MM.1S (cell line): ENCODE data around the gene CACNA2D1.

Experiments
- DNase-seq: peaks from one replicate; pipeline ENCODE4 v3.0.0-alpha.2; 2015
- H2AFZ ChIP-seq: fragments of 300-600 bp; sonication (generic); 2 replicates; pipeline ENCODE4 v1.6.0; 2016; ENCODE audit warnings: antibody characterized with exemption, low read length
- H3F3A ChIP-seq: fragments of 300-600 bp; sonication (generic); 2 replicates; pipeline ENCODE4 v1.6.1; 2016; ENCODE audit warnings: mild to moderate bottlenecking, antibody characterized with exemption, low read length, moderate library complexity, mixed read lengths; ENCODE audit not compliant: insufficient read depth
- H3K27ac ChIP-seq: fragments of 300-600 bp; sonication (generic); 2 replicates; pipeline ENCODE4 v1.5.1; 2016; ENCODE audit warnings: mild to moderate bottlenecking, low read length
- H3K27me3 ChIP-seq: fragments of 300-600 bp; sonication (generic); replicated peaks from 2 replicates; pipeline ENCODE4 v1.6.0; 2016; ENCODE audit warnings: low read length; ENCODE audit not compliant: insufficient read depth
- H3K36me3 ChIP-seq: fragments of 300-600 bp; sonication (generic); replicated peaks from 2 replicates; pipeline ENCODE4 v1.6.1; 2016; ENCODE audit warnings: mild to moderate bottlenecking, low read length, mixed read lengths; ENCODE audit not compliant: insufficient read depth
- H3K4me1 ChIP-seq: fragments of 300-600 bp; sonication (generic); 2 replicates; pipeline ENCODE4 v1.6.1; 2016; ENCODE audit warnings: low read length, mixed read lengths
- H3K4me2 ChIP-seq: fragments of 300-600 bp; sonication (generic); 2 replicates; pipeline ENCODE4 v1.6.0; 2016; ENCODE audit warnings: low read depth, low read length
- H3K4me3 ChIP-seq: fragments of 300-600 bp; sonication (generic); 2 replicates; pipeline ENCODE4 v1.5.1; 2016; ENCODE audit warnings: low read length, mixed read lengths
- H3K79me2 ChIP-seq: fragments of 300-600 bp; sonication (generic); 2 replicates; pipeline ENCODE4 v1.6.1; 2016; ENCODE audit warnings: mixed run types, low read length, mixed read lengths
- H3K9ac ChIP-seq: fragments of 300-600 bp; sonication (generic); 2 replicates; pipeline ENCODE4 v1.6.1; 2016; ENCODE audit warnings: low read length, mixed read lengths
- H3K9me2 ChIP-seq: fragments of 300-600 bp; sonication (generic); replicated peaks from 2 replicates; pipeline ENCODE4 v1.6.1; 2016; ENCODE audit warnings: mild to moderate bottlenecking, low read length, mixed read lengths; ENCODE audit not compliant: insufficient read depth
- H3K9me3 ChIP-seq: fragments of 300-600 bp; sonication (generic); replicated peaks from 2 replicates; pipeline ENCODE4 v1.6.1; 2016; ENCODE audit warnings: mild to moderate bottlenecking, low read length, mixed read lengths; ENCODE audit not compliant: insufficient read depth
- H4K20me1 ChIP-seq: fragments of 300-600 bp; sonication (generic); 2 replicates; pipeline ENCODE4 v1.6.1; 2016; ENCODE audit warnings: mild to moderate bottlenecking, low read length, moderate library complexity, mixed read lengths; ENCODE audit not compliant: insufficient read depth
- CTCF ChIP-seq: fragments of 300-600 bp; sonication (generic); IDR thresholded peaks from 2 replicates; pipeline ENCODE4 v1.5.1; 2016; ENCODE audit warnings: antibody characterized with exemption, low read length, mixed read lengths
- EZH2 ChIP-seq: fragments of 300-600 bp; sonication (generic); optimal IDR thresholded peaks from 2 replicates; pipeline ENCODE3; 2017; ENCODE audit warnings: low read depth, mild to moderate bottlenecking, antibody characterized with exemption, low read length, mixed read lengths
- EZH2phosphoT487 ChIP-seq: fragments of 300-600 bp; sonication (generic); IDR thresholded peaks from 2 replicates; pipeline ENCODE4 v1.6.1; 2018; ENCODE audit warnings: antibody characterized with exemption, low read length

CACNA2D1 gene

DNA sequence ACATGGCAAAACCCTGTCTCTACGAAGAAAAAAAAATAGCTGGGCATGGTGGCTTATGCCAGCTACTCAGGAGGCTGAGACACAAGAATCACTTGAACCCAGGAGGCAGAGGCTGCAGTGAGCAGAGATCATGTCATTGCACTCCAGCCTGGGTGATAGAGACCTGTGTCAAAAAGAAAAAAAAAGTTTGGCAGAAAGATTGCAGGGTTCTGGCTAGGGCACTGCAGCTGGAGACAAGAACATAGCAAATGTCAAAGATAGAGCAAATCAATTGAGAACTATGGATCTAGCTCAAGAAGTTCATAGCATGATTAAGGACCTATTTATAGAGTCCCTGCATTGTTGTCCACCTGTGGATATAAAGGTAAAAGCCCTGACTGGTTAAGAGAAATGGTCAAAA is 79.5 kb downstream of the CACNA2D1 start:
- Histone ChIP-seq H3K9me3 (no peaks in the 10 kb centered on the region), H3K27ac (no peak overlapping the region), H2AFZ (no peak overlapping the region), H3K4me3 (no peak overlapping the region), H3F3A (no peaks in the 10 kb centered on the region), H4K20me1 (no peaks in the 10 kb centered on the region), H3K9ac (no peak overlapping the region), H3K27me3 (no peaks in the 10 kb centered on the region), H3K36me3 (no peaks in the 10 kb centered on the region), H3K9me2 (no peaks in the 10 kb centered on the region), H3K4me2 (no peak overlapping the region), H3K4me1 (no peaks in the 10 kb centered on the region), H3K79me2 (no peaks in the 10 kb centered on the region)
- DNase-seq = no peak
- TF ChIP-seq EZH2 (no peak), EZH2phosphoT487 (no peak), CTCF (no peak)

- H3F3A ChIP-seq = no peaks in the 10 kb centered on the region
- H3K9me3 ChIP-seq = no peaks in the 10 kb centered on the region
- H3K36me3 ChIP-seq = no peaks in the 10 kb centered on the region
- no peak overlapping the region for H3K4me3 ChIP-seq
- no peaks in the 10 kb centered on the region for H3K4me1 ChIP-seq
- H3K9ac ChIP-seq = no peak overlapping the region
- H3K9me2 ChIP-seq = no peaks in the 10 kb centered on the region
- H3K27me3 ChIP-seq = no peaks in the 10 kb centered on the region
- no peaks in the 10 kb centered on the region for H4K20me1 ChIP-seq
- H2AFZ ChIP-seq = no peak overlapping the region
- H3K27ac ChIP-seq = no peak overlapping the region
- no peak for DNase-seq
- no peaks in the 10 kb centered on the region for H3K79me2 ChIP-seq
- no peak overlapping the region for H3K4me2 ChIP-seq
- TF ChIP-seq EZH2 = no peak
- TF ChIP-seq EZH2phosphoT487 = no peak
- TF ChIP-seq CTCF = no peak
Measured at GRCh38 chr7:82362129-82362706, 81.4 kb downstream of the CACNA2D1 start.

DNA sequence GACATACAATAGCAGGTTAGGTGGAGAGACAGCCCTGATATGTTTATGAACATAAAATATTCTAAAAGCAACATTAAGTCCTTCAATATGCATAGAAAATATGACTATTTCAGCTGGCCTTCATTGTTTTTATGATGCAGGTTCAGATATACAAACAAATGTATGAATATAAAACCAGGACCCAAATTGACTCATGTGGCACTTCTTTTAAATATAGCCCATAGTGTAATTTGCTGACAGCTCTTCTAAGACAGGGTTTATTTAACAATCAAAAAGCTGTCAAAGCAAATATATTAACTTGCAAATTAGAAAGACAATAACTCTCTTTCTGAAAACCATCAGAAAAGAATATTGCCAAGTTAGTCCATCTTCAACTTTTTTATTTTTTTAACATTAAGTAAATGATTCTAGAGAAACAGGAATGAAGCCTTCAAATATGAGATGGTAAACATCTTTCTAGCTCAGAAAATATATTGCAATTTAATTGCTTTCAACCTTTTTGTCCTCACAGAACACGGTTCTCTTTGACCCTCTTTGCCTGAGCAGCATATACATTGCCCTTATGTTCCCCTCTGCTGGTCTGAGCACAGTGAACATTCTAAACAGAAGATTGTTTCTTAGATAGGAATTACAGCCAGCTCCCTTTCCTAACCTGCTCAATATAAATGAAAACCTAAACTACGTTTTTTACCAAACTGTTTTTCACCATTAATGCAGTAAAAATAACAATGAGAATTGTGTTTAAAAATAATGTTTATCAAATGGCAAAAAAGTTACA is 82.8 kb downstream of the CACNA2D1 start:
- H3K9me2 ChIP-seq = no peaks in the 10 kb centered on the region
- no peak overlapping the region for H3K4me2 ChIP-seq
- no peak for DNase-seq
- no peaks in the 10 kb centered on the region for H4K20me1 ChIP-seq
- no peaks in the 10 kb centered on the region for H3K4me1 ChIP-seq
- no peaks in the 10 kb centered on the region for H3K36me3 ChIP-seq
- no peak overlapping the region for H3K9ac ChIP-seq
- no peaks in the 10 kb centered on the region for H3F3A ChIP-seq
- no peak overlapping the region for H3K4me3 ChIP-seq
- H3K9me3 ChIP-seq = no peaks in the 10 kb centered on the region
- H2AFZ ChIP-seq = no peak overlapping the region
- no peak for TF ChIP-seq EZH2
- TF ChIP-seq CTCF = no peak
- no peak for TF ChIP-seq EZH2phosphoT487
- no peak overlapping the region for H3K27ac ChIP-seq
- H3K79me2 ChIP-seq = no peaks in the 10 kb centered on the region
- H3K27me3 ChIP-seq = no peaks in the 10 kb centered on the region
